RWPE1 (cell line): Measurements from ENCODE around the gene TTBK2.

ENCODE experiments used
- CTCF ChIA-PET: fragments of 350-600 bp; sonication (Branson Sonifier 250); formaldehyde crosslinking; extraction: SDS; loops from one replicate; lab custom pipeline; 2021; lab: Yijun Ruan, JAX
- POLR2A ChIA-PET: fragments of 400-600 bp; formaldehyde crosslinking; extraction: SDS; loops from one replicate; lab custom pipeline; 2020; ENCODE audit warnings: antibody characterized with exemption; ENCODE audit not compliant: low non-redundant PET; lab: Yijun Ruan, JAX
- DNase-seq: peaks from one replicate; pipeline ENCODE4 v3.0.0; 2012; ENCODE audit warnings: low spot score
- H3K27ac ChIP-seq: fragments of 450-650 bp; 2 replicates; pipeline ENCODE4 v1.5.1; 2017
- CTCF ChIP-seq: fragments of 450-650 bp; conservative IDR thresholded peaks from 2 replicates; pipeline ENCODE4 v1.5.1; 2017; ENCODE audit warnings: low read depth, mild to moderate bottlenecking

The TTBK2 gene

DNA sequence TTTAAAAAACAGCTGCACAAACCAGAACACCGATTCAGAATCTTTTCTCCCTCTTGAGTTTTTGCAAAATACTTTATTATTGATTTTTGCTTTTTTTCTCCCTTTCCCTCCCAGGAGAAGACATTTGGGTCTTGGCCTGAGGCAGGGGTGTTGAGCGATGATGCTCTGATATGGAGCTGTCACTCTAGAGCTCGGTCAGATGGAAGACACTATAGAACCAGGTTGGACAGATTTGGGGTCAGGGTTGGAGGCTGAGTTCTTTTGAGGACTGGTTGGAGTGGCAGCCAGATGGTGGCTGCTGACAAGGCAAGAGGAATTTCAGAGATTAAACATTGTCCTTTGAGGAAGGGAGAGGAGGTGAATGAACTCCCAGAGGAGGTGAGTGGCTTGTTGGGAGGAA is 200.5 kb downstream of the TTBK2 start:
- TF ChIP-seq CTCF: no peak
- ChIA-PET CTCF (interaction anchor here (0.6 to 0.9 kb wide), 2 partner anchors 35 to 206 kb away, joined by 3 to 5 read pairs; no protein-coding TSS in a partner anchor), POLR2A (no interaction called here)
- peak overlapping the region; percentile 12; the same call in 1 of the 2 replicates for H3K27ac ChIP-seq
- no peak for DNase-seq

- DNase-seq: no peak
- POLR2A ChIA-PET: no interaction called here
- CTCF ChIA-PET: interaction anchor here (0.5 to 0.9 kb wide), 4 partner anchors 34 to 1416 kb away, joined by 3 to 4 read pairs (median 3); no protein-coding TSS in a partner anchor
- peak overlapping the region; percentile 12; the same call in 1 of the 2 replicates for H3K27ac ChIP-seq
- TF ChIP-seq CTCF: no peak
Measured at GRCh38 chr15:42719043-42719442, 201.5 kb downstream of the TTBK2 start.

GRCh38 chr15:42716626-42717025 is 204.0 kb downstream of the TTBK2 start:
- CTCF ChIA-PET: interaction anchor here (0.6 to 1.3 kb wide), 2 partner anchors 210 to 343 kb away, joined by 3 to 4 read pairs; no protein-coding TSS in a partner anchor
- TF ChIP-seq CTCF: no peak
- POLR2A ChIA-PET: no interaction called here
- no peak overlapping the region for H3K27ac ChIP-seq
- no peak for DNase-seq

DNA sequence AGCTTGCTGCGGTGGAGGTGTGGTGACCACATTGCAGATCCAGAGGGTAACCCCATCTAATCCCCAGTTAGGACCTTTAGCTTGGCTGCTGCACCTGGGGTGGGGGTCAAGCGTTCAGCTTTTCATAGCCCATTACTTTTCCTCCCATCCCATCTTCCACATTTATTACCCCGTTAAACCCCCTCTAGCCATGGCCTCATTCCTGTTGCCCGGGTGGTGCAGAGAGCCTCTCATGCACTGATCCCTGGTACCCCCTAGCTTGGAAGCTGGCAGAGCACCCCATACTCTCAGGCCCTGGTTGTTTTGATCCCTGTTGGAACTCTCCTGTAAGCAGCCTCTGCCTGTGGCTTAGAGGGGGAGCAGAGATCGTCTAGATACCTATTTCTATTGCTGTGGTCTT is 204.5 kb downstream of the TTBK2 start:
- no peak overlapping the region for H3K27ac ChIP-seq
- POLR2A ChIA-PET: no interaction called here
- no peak for TF ChIP-seq CTCF
- CTCF ChIA-PET: interaction anchor here (1.3 kb wide), 1 partner anchor 210 kb away, joined by 4 read pairs; no protein-coding TSS in a partner anchor
- DNase-seq: no peak

DNA sequence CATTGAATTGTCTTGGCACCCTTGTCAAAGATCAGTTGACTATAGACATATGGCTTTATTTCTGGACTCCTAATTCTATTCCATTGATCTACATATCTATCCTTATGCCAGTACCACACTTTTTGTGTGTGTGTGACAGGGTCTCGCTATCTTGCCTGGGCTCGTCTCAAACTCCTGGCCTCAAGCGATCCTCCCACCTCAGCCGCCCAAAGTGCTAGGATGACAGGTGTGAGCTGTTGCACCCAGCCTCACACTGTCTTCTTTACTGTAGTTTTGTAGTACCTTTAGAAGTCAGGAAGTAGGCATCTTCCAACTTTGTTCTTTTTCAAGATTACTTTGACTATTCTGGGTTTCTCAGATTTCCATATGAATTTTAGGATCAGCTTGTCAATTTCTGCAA is 208.0 kb downstream of the TTBK2 start:
- ChIA-PET POLR2A (no interaction called here), CTCF (no interaction called here)
- H3K27ac ChIP-seq: no peak overlapping the region
- DNase-seq: no peak
- TF ChIP-seq CTCF: no peak

DNA sequence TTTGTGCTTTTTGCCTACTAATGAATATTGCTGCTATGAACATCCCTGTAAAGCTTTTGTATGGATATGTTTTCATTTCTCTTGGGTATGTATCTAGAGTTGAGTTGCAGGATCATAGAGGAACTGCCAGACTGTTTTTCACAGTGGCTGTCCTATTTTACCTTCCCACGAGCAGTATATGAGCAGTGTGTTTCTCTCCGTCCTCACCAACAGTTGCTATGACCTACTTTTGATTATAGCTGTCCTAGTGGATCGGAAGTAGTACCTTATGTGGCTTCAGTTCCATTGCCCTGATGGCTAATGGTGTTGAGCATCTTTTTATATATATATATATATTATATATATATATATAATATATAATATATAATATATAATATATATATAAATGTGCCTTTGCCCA is 208.8 kb downstream of the TTBK2 start:
- ChIA-PET POLR2A (no interaction called here), CTCF (no interaction called here)
- no peak for DNase-seq
- TF ChIP-seq CTCF: no peak
- H3K27ac ChIP-seq: no peak overlapping the region

DNA sequence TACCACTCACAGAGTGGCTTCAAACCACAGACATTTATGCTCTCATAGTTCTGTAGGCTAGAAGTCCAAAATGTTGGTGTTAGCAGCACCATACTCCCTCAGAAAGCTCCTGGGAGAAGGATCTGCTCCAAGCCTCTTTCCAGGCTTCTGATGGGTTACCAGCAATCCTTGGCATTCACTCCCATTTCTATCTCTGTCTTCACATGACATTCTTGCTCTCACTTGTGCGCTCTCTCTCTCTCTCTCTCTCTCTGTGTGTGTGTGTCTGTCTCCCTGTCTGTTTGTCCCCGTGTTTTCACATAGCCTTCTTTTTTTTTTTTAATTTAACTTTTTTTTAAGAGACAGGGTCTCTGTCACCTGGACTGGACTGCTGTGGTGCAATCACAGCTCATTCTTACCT is 209.9 kb downstream of the TTBK2 start:
- ChIA-PET POLR2A (no interaction called here), CTCF (no interaction called here)

More for the DNA sequence above, 209.9 kb downstream of the TTBK2 start:
- no peak for DNase-seq
- no peak overlapping the region for H3K27ac ChIP-seq
- TF ChIP-seq CTCF: no peak
